ENCODE results near the gene MDK. TPM values are rescaled to one million over a fixed set of nuclear protein-coding genes. Genes with fewer than 3 reads are reported as not detected.
A peak's percentile ranks its signal among the peaks of the same experiment; 100 is the strongest.

The MDK gene
- total and polyA plus RNA-seq, 10 donors: 16.2 to 52.8 (median 27.4) TPM

DNA sequence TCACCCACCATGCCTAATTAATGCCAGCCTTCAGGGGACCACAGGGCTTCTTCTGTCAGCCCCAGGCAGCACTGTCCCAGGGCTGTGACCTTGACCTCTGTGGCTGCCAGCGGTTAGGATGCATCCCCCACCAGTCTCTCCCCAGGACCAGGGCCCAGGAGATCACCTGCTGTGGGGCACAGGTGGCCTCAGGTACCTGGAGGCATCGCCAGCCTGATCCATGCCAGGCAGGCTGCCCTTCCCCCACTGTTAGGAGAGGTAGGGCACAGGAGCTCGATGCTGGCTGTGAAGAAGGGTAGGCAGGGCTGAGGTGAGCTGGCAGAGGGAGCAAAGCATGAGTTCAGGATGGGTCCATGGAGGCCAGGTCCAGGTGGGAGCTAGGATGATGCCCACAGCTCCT lies 16.7 kb upstream of the MDK start:
- Histone ChIP-seq H3K27me3 (replicated peaks in 1 of 7) (no peaks in the 10 kb centered on the region), H3K4me3 (no peak overlapping the region), H3K4me1 (peaks cover 50 to 100% (median 72%) of the 10 kb centered on the region in 6 donors), H3K36me3 (peaks cover 0 to 61% (median 19%) of the 10 kb centered on the region in 6 donors), H3K27ac (peak overlapping the region in 3 of 8 donors; percentile 87 to 94 (median 93)), H3K9me3 (no peaks in the 10 kb centered on the region)
- intact Hi-C loops (cut with DNase I; ENCODE audit: low total_unique reads): no loop called here
- DNase-seq: no peak
- WGBS, 5 donors: 80 to 92% (median 90%) methylated on average over 3 of the region's 3 CpGs
- TF ChIP-seq CTCF (IDR thresholded peaks at IDR 0.05 in 8 of 11, conservative IDR thresholded peaks at IDR 0.05 in 3 of 11) (no peak), POLR2A (IDR thresholded peaks at IDR 0.05) (no peak), POLR2AphosphoS5 (IDR thresholded peaks at IDR 0.05) (peak in 1 of 3 donors; percentile 49)

DNA sequence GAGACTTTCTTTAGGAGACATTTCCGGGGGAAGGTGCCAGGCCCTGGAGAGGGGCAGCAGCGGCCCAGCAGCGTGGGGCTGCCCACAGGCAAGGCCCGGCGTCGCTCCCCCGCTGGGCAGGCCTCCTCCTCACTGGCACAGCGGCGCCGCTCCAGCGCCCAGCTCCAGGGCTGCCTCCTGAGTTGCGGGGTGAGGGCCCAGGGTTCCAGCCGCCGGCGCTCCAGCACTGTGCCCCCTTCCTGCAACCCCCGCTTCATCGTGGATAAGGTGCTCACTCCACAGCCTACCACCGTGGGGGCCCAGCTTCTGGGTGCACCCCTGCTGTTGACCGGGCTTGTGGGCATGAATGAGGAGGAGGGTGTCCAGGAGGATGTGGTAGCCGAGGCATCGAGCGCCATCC lies 15.2 kb upstream of the MDK start:
- intact Hi-C loops (cut with DNase I; ENCODE audit: low total_unique reads): no loop called here
- TF ChIP-seq CTCF (IDR thresholded peaks at IDR 0.05 in 8 of 11, conservative IDR thresholded peaks at IDR 0.05 in 3 of 11) (no peak), POLR2AphosphoS5 (IDR thresholded peaks at IDR 0.05) (no peak), POLR2A (IDR thresholded peaks at IDR 0.05) (no peak)
- Histone ChIP-seq H3K4me1 (peaks cover 38 to 91% (median 64%) of the 10 kb centered on the region in 6 donors), H3K27me3 (replicated peaks in 1 of 7) (no peaks in the 10 kb centered on the region), H3K36me3 (peaks cover 0 to 76% (median 34%) of the 10 kb centered on the region in 6 donors), H3K4me3 (no peak overlapping the region), H3K27ac (peak overlapping the region in 3 of 8 donors; percentile 8 to 93 (median 61)), H3K9me3 (no peaks in the 10 kb centered on the region)
- WGBS, 5 donors: 87 to 100% (median 90%) methylated on average over 2 to 22 of the region's 22 CpGs
- no peak for DNase-seq

DNA sequence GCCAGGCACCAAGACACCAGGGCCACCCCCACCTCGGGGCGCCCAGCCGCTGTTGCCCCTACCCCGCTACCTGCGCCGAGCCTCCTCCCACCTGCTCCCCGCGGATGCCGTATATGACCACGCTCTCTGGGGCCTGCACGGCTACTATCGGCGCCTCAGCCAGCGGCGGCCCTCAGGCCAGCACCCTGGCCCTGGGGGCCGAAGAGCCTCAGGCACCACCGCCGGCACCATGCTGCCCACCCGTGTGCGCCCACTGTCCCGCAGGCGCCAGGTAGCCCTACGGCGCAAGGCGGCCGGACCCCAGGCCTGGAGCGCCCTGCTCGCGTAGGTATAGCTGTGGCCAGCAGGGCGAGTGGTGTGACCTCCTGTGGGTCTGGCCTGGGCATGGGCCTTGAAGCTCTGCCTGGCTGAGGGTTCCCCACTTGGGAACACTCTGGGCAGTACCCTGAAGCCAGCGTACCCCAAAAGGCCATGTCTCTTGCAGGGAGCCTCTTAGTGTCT lies 14.8 kb upstream of the MDK start:
- Histone ChIP-seq H3K4me3 (no peak overlapping the region), H3K36me3 (peaks cover 0 to 80% (median 38%) of the 10 kb centered on the region in 6 donors), H3K4me1 (peaks cover 33 to 86% (median 59%) of the 10 kb centered on the region in 6 donors), H3K27me3 (replicated peaks in 1 of 7) (no peaks in the 10 kb centered on the region), H3K27ac (peak overlapping the region in 5 of 8 donors; percentile 8 to 61 (median 43)), H3K9me3 (no peaks in the 10 kb centered on the region)
- peak; percentile 78 for DNase-seq
- intact Hi-C loops (cut with DNase I; ENCODE audit: low total_unique reads): no loop called here
- TF ChIP-seq CTCF (IDR thresholded peaks at IDR 0.05 in 8 of 11, conservative IDR thresholded peaks at IDR 0.05 in 3 of 11) (no peak), POLR2A (IDR thresholded peaks at IDR 0.05) (no peak), POLR2AphosphoS5 (IDR thresholded peaks at IDR 0.05) (no peak)
- 91 to 95% (median 92%) methylated on average over 5 to 31 of the region's 31 CpGs for WGBS, 5 donors

DNA sequence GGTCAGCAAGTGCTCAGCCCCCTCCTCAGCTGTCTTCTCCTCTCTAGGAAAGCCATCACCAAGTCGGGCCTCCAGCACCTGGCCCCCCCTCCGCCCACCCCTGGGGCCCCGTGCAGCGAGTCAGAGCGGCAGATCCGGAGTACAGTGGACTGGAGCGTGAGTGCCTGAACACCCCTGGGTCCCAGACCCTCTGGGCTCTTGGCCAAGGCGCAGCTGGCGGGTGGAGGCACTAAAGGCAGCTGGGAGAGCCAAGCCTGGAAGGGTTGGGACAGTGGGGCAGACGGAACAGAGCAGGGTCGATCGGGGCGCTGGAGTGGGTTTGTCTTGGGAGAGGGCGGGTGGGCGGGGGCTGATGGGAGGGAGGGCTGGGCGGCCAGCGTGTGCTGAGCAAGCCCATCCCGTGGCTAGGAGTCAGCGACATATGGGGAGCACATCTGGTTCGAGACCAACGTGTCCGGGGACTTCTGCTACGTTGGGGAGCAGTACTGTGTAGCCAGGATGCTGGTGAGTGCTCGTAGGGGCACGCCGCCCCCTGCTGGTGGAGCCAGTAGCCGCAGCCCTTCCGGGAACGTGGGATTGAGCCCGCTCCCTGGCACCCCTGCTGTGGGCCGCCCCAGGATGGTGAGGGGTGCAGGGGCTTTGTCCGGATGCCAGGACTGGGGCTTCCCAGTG lies 14.1 kb upstream of the MDK start:
- H3K36me3 ChIP-seq: peaks cover 0 to 87% (median 45%) of the 10 kb centered on the region in 6 donors
- 28 to 37% (median 32%) methylated on average over 20 to 32 of the region's 32 CpGs for WGBS, 5 donors
- H3K27ac ChIP-seq: peak overlapping the region in 4 of 8 donors; percentile 13 to 61 (median 51)
- no peaks in the 10 kb centered on the region for H3K9me3 ChIP-seq
- H3K4me3 ChIP-seq: peak overlapping the region in 1 of 8 donors; percentile 4
- peaks cover 27 to 79% (median 53%) of the 10 kb centered on the region in 6 donors for H3K4me1 ChIP-seq
- peak; percentile 94 for DNase-seq
- H3K27me3 ChIP-seq (replicated peaks in 1 of 7): no peaks in the 10 kb centered on the region
- intact Hi-C loops (cut with DNase I; ENCODE audit: low total_unique reads): no loop called here
- TF ChIP-seq CTCF (IDR thresholded peaks at IDR 0.05 in 8 of 11, conservative IDR thresholded peaks at IDR 0.05 in 3 of 11) (peak; percentile 87 to 97 (median 93)), POLR2AphosphoS5 (IDR thresholded peaks at IDR 0.05) (peak; percentile 56 to 74 (median 63)), POLR2A (IDR thresholded peaks at IDR 0.05) (no peak)
